Measurements from ENCODE around the gene PDZRN3. TPM values are rescaled to one million over a fixed set of nuclear protein-coding genes. Genes with fewer than 3 reads are reported as not detected.

Gene PDZRN3
- total RNA-seq, 4 donors from 2014 or later = 25.3 to 152 (median 45.4) TPM

- no peak for TF ChIP-seq CTCF (IDR thresholded peaks at IDR 0.05; ENCODE audit: low read depth)
Measured at GRCh38 chr3:73597476-73597875, 27.3 kb downstream of the PDZRN3 start.

- no peak for TF ChIP-seq CTCF (IDR thresholded peaks at IDR 0.05; ENCODE audit: low read depth)
Measured at GRCh38 chr3:73592154-73593144, 32.3 kb downstream of the PDZRN3 start.

- TF ChIP-seq CTCF (IDR thresholded peaks at IDR 0.05; ENCODE audit: low read depth) = no peak
Measured at GRCh38 chr3:73591286-73591800, 33.4 kb downstream of the PDZRN3 start.

GRCh38 chr3:73586628-73587027 is 38.1 kb downstream of the PDZRN3 start:
- TF ChIP-seq CTCF (IDR thresholded peaks at IDR 0.05; ENCODE audit: low read depth) = no peak

- TF ChIP-seq CTCF (IDR thresholded peaks at IDR 0.05; ENCODE audit: low read depth) = no peak
Measured at GRCh38 chr3:73586190-73586589, 38.6 kb downstream of the PDZRN3 start.

- no peak for TF ChIP-seq CTCF (IDR thresholded peaks at IDR 0.05; ENCODE audit: low read depth)
Measured at GRCh38 chr3:73584873-73585272, 39.9 kb downstream of the PDZRN3 start.

GRCh38 chr3:73582535-73582934 is 42.2 kb downstream of the PDZRN3 start:
- no peak for TF ChIP-seq CTCF (IDR thresholded peaks at IDR 0.05; ENCODE audit: low read depth)
